Heart left ventricle (tissue), 13 donors: Measurements from ENCODE around the gene TRIM47.

ENCODE experiments used
- CTCF ChIP-seq, 12 donors: fragments of 200-600 bp; sonication (generic) in 4 of 12; IDR thresholded peaks; one replicate each; pipeline versions ENCODE4 v1.5.0 to v1.8.0; 2018 to 2022; ENCODE audit warnings: antibody characterized with exemption in 12 of 12, mild to moderate bottlenecking in 5 of 12
- POLR2A ChIP-seq, 2 donors: fragments of 450-650 bp; IDR thresholded peaks; one replicate each; pipeline ENCODE4 v1.6.1; 2017; ENCODE audit warnings: antibody characterized with exemption in 2 of 2, mild to moderate bottlenecking in 2 of 2, moderate library complexity in 2 of 2
- donor health status: ischemic (EF 13 %, LVEDD 7.1; RV severe dilation, severe dysfunction).
- donor health status: DM: no; HTN: yes; CAD: no.
- donor health status: DM: no; HTN: no; CAD: no.
- donor health status: ischemic (EF 25% LVEDD 6.9; RV normal size, moderate dysfunction).
- donor health status: ischemic (EF 25% LVEDD 5.7; RV mildly dilated, moderate dysfunction).
- donor health status: ischemic (EF 35%, LVEDD 5.7; RV mildly dilated, moderate dysfunction).
- donor health status: nonischemic (EF 11% LVEDD 7.7; RV severe dilation, severe dysfunction).
- donor health status: DM: yes; HTN: yes; CAD: no.
- donor health status: PGD.
- donor health status: ischemic (EF 29% LVEDD 5.4; RV normal size, mild dysfunction).
- donor health status: nonischemic (EF 23%, LVEDD 6.1; RV moderate dilation, normal function).

GRCh38 chr17:75831032-75831571, 47.3 kb downstream of the TRIM47 start:
- no peak for TF ChIP-seq POLR2A (IDR thresholded peaks at IDR 0.05)
- no peak for TF ChIP-seq CTCF (IDR thresholded peaks at IDR 0.05)
